Fibroblast of villous mesenchyme (primary cell): ENCODE measurements around the gene GH1. TPM values are rescaled to one million over a fixed set of nuclear protein-coding genes. Genes with fewer than 3 reads are reported as not detected.
"Not testable (repeated sequence)": the region's sequence is repeated elsewhere in the genome, so short reads cannot be mapped to it uniquely, and the experiment has no call there.

Source experiments
- DNase-seq: peaks from one replicate; pipeline ENCODE4 v3.0.0-alpha.2; 2010; ENCODE audit warnings: low read depth
- H3K4me3 ChIP-seq: 2 replicates; pipeline ENCODE4 v1.5.1; 2011; ENCODE audit warnings: low read depth, mild to moderate bottlenecking, low read length
- total RNA-seq: library from RNA; depleted of rRNA; stranded (reverse); fragments of >200 nt; gene quantifications from 2 replicates; pipeline ENCODE4 v1.2.3, GENCODE V29; 2012
- TF ChIP-seq, protein P1 (sequence below): IDR thresholded peaks from 2 replicates; pipeline ENCODE4 v1.5.1; 2012; ENCODE audit warnings: low read depth, mild to moderate bottlenecking, low read length; ENCODE audit not compliant: insufficient read depth

Gene GH1
- total RNA-seq, 1 donor = not detected

- DNase-seq = no peak
- H3K4me3 ChIP-seq = no peak overlapping the region
- TF ChIP-seq, protein P1, sequence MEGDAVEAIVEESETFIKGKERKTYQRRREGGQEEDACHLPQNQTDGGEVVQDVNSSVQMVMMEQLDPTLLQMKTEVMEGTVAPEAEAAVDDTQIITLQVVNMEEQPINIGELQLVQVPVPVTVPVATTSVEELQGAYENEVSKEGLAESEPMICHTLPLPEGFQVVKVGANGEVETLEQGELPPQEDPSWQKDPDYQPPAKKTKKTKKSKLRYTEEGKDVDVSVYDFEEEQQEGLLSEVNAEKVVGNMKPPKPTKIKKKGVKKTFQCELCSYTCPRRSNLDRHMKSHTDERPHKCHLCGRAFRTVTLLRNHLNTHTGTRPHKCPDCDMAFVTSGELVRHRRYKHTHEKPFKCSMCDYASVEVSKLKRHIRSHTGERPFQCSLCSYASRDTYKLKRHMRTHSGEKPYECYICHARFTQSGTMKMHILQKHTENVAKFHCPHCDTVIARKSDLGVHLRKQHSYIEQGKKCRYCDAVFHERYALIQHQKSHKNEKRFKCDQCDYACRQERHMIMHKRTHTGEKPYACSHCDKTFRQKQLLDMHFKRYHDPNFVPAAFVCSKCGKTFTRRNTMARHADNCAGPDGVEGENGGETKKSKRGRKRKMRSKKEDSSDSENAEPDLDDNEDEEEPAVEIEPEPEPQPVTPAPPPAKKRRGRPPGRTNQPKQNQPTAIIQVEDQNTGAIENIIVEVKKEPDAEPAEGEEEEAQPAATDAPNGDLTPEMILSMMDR = no peak
Measured at GRCh38 chr17:63918305-63918704, 334 bp downstream of the GH1 start.

- DNase-seq = no peak
- no peak overlapping the region for H3K4me3 ChIP-seq
- TF ChIP-seq, protein P1 = no peak
Measured at GRCh38 chr17:63917646-63918045, 993 bp downstream of the GH1 start.

DNA sequence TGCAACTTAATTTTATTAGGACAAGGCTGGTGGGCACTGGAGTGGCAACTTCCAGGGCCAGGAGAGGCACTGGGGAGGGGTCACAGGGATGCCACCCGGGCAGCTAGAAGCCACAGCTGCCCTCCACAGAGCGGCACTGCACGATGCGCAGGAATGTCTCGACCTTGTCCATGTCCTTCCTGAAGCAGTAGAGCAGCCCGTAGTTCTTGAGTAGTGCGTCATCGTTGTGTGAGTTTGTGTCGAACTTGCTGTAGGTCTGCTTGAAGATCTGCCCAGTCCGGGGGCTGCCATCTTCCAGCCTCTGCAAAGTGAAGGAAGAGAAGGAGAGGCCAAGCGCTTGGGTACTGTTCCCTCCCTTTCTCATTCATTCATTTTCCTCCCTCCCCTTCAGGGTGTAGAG, 1.4 kb downstream of the GH1 start:
- not testable (repeated sequence) for DNase-seq, H3K4me3 ChIP-seq

DNA sequence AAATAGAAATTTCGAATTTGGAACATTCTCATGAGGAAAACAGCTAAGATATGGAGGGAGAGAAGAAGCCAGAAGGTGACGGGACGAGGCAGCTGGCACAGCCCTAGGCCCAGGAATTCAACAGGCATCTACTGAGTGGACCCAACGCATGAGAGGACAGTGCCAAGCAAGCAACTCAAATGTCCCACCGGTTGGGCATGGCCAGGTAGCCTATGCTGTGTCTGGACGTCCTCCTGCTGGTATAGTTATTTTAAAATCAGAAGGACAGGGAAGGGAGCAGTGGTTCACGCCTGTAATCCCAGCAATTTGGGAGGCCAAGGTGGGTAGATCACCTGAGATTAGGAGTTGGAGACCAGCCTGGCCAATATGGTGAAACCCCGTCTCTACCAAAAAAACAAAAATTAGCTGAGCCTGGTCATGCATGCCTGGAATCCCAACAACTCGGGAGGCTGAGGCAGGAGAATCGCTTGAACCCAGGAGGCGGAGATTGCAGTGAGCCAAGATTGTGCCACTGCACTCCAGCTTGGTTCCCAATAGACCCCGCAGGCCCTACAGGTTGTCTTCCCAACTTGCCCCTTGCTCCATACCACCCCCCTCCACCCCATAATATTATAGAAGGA, 2.0 kb downstream of the GH1 start:
- TF ChIP-seq, protein P1 = no peak
- no peak for DNase-seq
- no peak overlapping the region for H3K4me3 ChIP-seq

- not testable (repeated sequence) for H3K4me3 ChIP-seq, DNase-seq
Measured at GRCh38 chr17:63915753-63916152, 2.9 kb downstream of the GH1 start.

DNA sequence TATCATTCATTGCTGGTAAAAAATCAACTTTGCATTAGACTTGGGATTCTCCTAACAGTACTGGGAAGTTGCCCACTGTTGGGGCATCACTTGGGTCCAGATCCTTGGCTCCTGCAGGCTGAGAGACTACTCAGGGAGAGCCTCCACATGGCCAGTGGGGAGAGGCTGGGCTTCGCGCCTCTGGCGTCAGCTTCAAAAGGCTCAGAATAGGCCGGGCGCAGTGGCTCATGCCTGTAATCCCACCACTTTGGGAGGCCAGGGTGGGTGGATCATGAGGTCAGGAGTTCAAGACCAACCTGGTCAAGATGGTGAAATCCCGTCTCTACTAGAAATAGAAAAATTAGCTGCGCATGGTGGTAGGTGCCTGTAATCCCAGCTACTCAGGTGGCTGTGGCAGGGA, 4.2 kb downstream of the GH1 start:
- H3K4me3 ChIP-seq = no peak overlapping the region
- no peak for DNase-seq
- TF ChIP-seq, protein P1 = no peak

GRCh38 chr17:63911657-63912100, 7.0 kb downstream of the GH1 start:
- no peak overlapping the region for H3K4me3 ChIP-seq
- TF ChIP-seq, protein P1 = peak; percentile 64
- DNase-seq = no peak

DNA sequence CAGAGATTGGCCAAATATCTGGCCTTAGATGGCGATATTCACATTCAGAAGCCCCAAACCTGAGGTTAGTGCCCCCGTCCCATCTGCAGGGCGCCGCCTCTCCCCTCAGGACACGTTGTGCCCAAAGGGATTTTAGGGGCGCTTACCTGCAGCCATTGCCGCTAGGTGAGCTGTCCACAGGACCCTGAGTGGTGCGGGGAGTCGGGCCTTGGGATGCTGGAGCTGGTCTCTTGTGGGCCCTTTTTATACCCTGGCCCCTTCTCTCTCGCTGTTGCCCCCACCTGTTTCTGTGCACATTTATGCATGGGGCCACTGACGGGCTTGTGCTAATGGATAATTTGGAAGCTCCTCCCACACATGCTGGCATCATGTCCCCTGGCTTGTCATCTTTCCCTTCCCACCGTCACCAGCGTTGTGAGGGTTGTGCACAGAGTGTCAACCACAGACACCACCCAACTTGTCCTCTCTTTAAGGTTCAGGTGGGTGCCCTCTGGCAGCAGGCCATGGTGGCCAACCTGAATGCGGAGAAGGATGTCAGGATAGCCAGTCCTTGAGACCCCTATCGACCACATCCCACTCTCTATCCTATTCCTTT, 7.5 kb downstream of the GH1 start, which contains the start of gene CSHL1:
TSS of gene CSHL1 (minus strand) at position 218 of the 595 bp plus-strand sequence. CDS start at position 156, 62 bp downstream.
- DNase-seq = no peak
- TF ChIP-seq, protein P1 = no peak
- H3K4me3 ChIP-seq = no peak within 1 kb of the TSS
